ENCODE results near the gene MT1H.
"Not testable (repeated sequence)": the region's sequence is repeated elsewhere in the genome, so short reads cannot be mapped to it uniquely, and the experiment has no call there.

Gene MT1H

DNA sequence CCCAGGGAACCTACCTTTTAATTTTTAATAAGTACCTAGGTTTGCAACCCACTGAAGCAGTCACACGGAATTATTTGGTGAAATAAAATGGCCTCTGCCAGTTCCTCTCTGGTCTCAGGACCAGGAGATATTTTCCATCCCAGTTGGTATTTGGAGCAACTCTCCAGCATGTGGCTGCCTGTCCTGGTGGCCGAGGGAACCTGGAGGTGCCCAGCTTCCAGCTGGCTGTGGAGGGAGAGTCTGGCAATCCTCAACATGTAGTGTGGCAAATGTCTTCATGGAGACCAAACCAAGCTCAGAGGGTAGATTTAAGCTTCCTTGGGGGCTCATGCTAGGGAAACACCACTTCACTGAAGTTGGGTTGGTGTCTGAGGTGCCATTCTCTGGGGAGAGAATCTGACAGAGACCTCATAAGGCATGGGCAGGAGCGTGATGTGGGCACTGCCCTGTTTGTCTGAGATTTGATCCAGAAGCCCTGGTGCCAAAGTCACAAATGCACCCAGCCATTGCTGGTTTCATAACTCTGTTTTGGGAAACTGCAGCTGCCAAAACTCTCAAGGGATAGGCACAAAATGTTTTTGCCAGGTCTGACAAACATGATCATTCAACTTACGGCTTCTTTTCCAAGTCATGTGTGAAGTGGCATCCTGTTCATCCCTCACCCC, 15.4 kb downstream of the MT1H start:
- no peak for DNase-seq

GRCh38 chr16:56686758-56687157, 17.1 kb downstream of the MT1H start:
- DNase-seq: no peak

DNA sequence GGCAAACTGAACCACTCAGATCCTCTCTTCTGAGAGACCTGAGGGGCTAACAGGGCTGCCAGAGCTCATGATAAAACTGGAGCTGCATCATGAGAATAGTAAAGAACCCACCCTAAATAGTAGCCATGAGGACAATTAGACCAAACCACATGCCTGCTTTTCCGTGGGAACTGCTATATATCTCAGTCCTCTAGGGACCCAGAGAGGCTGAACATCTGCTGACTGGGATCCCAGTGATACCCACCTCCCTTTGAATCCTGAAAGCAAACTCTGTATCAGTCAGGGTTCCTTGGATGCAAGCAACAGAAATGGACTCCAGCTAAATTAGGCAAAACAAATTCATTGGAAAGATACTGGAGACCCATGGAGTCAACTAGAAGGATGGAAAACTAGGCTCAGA, 19.1 kb downstream of the MT1H start:
- DNase-seq: no peak

- no peak for DNase-seq
Observed at GRCh38 chr16:56689171-56689570, 19.6 kb downstream of the MT1H start.

DNA sequence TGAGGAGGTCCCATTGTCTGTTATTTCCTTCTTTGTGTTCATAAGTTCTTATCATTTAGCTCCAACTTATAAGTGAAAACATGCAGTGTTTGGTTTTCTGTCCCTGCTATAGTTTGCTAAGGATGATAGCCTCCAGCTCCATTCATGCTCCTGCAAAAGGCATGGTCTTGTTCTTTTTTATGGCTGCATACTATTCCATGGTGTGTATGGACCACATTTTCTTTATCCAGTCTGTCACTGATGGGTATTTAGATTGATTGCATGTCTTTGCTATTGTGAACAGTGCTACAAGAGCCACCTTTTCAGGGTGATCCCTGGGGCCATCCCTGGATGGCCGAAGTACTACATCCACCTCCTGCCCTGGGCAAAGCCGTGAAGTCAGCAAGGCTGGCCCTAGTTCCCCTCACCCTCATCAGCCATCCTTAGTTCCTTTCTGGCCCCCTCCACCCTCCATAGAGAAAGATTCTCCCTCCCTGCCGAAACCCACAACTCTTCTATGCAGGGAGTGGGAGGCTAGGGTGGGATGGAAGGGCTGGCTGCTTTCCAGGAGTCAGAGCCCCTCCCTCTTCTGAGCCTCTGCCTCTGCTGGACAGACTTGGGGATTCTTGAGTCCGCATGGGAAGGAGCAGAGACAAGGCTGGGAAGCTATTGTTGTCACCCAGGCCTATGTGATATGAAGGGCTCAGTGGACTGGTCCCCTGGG, 21.0 kb downstream of the MT1H start:
- no peak for DNase-seq

- no peak for DNase-seq
Observed at GRCh38 chr16:56691885-56692284, 22.3 kb downstream of the MT1H start.

DNA sequence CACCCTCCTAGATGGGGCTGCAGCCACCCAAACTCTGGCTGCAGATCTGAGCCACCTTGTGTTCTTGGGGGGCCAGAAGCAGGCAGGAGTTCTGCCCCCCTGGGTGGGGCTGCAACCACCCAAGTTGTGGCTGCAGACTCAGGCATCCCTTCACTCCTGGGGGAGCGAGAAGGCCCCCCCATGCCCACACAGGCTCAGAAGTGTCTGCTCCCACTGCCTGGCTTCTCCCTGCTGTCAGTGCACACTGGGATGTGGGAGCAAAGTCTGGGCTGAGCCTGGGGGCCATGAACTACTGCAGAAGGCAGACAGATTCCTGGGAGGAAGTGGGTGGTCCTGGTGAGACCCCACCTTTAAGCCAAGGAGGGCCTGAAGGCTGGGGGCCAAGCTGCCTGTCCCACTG, 25.6 kb downstream of the MT1H start:
- DNase-seq: no peak

DNA sequence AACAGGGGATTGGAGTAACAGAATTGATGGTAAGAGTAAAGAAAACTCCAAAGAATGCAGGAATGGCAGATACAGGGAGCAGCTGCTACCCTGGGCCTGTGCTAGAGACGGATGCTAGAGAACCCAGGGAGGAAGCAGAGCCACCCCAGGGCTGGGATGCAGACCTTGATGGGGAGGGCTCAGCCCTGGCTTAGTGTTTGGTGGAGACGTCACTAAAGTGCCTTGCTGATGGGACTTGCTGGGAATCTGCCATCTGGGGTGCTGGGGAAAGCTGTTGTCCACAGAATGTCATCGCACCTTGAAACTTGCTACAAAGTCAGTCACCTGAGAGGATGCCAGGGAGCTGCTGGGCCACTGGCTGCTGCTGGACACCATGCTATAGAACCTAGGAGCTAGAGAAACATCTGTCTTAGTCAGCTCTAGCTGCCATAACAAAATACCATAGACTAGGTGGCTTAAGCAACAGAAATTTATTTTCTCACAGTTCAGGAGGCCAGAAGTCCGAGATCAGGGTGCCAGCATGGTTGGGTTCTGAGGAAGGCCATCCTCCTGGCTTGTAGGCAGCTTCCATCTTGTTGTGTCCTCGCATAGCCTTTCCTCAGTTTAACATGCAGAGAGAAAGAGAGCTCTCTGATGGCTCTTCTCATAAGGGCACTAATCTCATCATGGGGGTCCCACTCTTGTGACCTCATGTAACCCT, 28.0 kb downstream of the MT1H start:
- DNase-seq: no peak

DNA sequence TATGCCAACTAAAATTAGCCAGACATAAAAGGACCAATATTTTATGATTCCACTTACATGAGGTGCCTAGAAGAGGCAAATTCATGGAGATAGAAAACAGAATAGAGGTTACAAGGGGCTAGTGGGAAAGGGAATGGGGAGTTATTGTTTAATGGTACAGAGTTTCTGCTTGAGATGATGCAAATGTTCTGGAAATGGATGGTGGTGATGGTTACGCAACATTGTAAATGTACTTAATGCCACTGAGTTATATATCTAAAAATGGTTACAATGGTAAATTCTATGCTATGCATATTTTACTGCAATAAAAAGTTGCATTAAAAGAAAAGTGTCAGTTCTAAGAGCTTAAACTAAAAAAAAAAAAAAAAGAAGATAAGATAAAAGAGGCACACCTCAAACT, 30.6 kb downstream of the MT1H start:
- DNase-seq: no peak

DNA sequence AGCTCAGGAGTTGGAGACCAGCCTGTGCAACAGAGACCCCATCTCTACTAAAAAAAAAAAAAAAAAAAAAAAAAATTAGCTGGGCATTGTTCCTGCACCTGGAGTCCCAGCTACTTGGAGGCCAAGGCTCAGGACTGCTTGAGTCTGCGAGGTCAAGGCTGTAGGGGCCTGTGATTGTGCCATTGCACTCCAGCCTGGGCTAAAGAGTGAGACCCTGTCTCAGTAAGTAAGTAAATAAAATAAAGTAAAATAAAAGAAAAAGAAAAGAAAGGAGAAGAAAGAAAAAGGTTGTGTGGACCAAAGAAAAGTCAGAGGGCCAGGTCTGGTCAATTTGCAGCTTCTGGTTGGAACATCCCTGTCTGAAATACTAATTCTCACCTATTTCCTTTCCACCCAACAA, 31.0 kb downstream of the MT1H start:
- DNase-seq: no peak

DNA sequence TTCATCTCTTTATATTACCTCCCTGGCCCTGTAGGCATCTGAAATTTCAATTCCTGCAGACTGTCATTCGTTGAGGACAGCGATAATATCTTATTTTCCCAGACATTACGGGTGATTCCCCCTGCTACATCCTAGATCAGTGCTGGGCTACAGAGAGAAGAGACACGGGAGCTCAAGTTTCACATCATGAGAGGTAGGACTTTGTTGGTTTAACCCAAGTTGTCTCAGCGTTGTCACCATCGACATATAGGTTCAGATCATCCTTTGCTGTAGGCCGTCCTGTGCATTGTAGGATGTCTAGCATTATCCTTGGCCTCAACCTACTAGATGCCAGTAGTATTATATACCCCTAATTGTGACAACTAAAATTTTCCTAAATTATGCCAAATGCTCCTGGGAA, 31.9 kb downstream of the MT1H start:
- no peak for DNase-seq

- DNase-seq: no peak
Observed at GRCh38 chr16:56702836-56703235, 33.2 kb downstream of the MT1H start.

GRCh38 chr16:56708525-56709442, 39.2 kb downstream of the MT1H start:
- no peak for DNase-seq

- DNase-seq: no peak
Observed at GRCh38 chr16:56709443-56710040, 39.9 kb downstream of the MT1H start.

- no peak for DNase-seq
Observed at GRCh38 chr16:56710181-56710737, 40.6 kb downstream of the MT1H start.

DNA sequence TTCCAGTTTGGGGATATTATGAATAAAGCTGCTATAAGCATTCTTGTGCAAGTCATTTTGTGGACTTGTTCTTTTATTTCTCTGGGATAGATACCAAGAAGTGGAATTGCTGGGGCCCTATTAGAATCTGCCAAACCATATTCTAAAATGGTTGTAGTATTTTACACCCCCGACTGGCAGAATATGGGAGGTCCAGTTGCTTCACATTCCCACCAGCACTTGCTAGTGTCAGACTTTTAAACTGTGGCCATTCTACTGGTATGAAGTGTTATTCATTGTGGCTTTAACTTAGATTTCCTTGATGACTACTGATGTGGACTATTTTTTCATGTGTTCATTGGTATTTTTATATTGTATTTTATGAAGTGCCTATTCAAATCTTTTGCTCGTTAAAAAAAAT, 42.2 kb downstream of the MT1H start:
- DNase-seq: no peak

DNA sequence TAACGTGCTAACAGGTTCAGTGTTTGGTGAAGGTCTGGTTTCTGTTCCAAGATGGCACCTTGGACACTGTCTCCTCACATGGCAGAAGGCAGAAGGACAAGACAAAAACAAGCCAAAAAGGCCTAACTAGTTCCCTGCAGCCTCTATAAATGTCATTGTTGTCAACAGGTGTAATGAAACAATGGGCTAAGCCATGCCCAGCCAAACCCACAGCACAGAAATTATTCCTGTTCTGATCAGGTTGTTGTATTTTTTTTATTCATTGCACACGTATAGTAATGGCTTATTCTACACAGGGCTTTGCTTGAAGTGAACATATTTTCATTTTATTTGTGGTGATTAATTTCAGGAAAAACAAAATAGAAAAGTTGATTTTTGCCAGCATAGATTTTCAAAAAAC, 44.2 kb downstream of the MT1H start:
- no peak for DNase-seq

- no peak for DNase-seq
Observed at GRCh38 chr16:56715126-56715525, 45.5 kb downstream of the MT1H start.

GRCh38 chr16:56716761-56717160, 47.1 kb downstream of the MT1H start:
- no peak for DNase-seq

DNA sequence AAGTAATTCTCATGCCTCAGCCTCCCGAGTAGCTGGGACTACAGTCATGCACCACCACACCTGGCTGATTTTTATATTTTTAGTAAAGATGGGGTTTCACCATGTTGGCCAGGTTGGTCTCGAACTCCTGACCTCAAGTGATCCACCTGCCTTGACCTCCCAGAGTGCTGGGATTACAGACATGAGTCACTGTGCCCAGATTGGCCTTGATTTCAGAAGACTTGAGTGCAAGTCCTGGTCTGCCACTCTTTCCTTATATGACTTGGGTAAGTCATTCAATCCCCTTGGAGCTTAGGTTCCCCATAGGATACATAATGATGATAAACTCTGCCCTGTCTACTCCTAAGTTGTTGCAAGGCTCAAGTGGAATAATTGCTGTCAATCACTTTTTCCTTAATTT, 47.9 kb downstream of the MT1H start:
- DNase-seq: not testable (repeated sequence)

All from activated gamma-delta T cell (primary cell).